Fibroblast of pulmonary artery (primary cell): ENCODE results near the gene ST6GALNAC2.
"Not testable (repeated sequence)": the region's sequence is repeated elsewhere in the genome, so short reads cannot be mapped to it uniquely, and the experiment has no call there.

Source experiments
- DNase-seq: peaks from one replicate; pipeline ENCODE4 v3.0.0-alpha.2; 2010; ENCODE audit warnings: low read depth
- H3K4me3 ChIP-seq: replicated peaks from 2 replicates; pipeline ENCODE4 v1.5.1; 2011; ENCODE audit warnings: low read depth, mild to moderate bottlenecking, control low read depth, low read length, moderate library complexity
- TF ChIP-seq, protein P1 (sequence below): IDR thresholded peaks from 2 replicates; pipeline ENCODE4 v1.5.1; 2011; ENCODE audit warnings: mild to moderate bottlenecking, control low read depth, low read length, inconsistent platforms; ENCODE audit errors: missing control alignments

The ST6GALNAC2 gene

DNA sequence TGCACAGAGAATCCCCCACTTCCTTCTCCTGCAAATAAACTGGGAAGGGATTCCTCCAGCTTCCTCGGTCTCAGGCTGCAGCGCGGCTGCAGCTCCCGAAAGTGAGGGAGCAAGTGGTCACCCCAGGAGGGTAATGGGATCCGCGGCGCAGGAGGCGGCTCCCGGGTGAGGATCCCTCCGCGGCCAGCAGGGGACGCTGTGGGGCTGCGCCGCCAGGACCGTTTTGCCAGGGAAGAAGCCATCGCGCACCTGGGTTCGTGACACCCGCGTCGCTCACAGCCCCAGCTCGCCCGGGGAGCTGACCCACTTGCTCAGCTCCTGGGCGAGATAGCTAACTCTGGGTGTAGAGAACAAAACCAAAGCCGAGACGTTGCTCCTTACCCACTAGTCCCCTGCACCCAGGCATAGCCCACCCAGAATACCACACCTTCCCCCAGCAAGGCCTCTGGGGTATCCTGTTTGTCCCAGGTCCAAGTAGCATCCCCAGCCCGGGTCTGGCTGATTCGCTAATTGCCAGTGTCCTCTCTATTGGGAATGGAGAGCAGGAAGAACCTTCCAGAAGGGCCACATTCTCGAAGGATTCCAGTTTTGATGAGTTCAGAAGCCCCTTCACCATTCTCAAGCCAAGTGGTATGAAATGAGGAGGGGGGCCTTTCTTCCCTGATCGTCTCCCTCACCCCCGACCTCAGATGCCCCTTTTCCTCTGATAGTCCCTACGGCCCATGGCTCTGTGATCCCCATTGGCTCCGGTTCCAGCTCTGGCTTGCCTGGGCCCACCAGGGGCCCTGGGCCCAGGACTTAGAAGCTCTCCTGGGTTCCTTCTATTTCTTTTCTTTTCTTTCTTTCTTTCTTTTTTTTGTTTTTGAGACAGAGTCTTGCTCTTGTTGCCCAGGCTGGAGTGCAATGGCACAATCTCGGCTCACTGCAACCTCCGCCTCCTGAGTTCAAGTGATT is 62.3 kb downstream of the ST6GALNAC2 start:
- TF ChIP-seq, protein P1, sequence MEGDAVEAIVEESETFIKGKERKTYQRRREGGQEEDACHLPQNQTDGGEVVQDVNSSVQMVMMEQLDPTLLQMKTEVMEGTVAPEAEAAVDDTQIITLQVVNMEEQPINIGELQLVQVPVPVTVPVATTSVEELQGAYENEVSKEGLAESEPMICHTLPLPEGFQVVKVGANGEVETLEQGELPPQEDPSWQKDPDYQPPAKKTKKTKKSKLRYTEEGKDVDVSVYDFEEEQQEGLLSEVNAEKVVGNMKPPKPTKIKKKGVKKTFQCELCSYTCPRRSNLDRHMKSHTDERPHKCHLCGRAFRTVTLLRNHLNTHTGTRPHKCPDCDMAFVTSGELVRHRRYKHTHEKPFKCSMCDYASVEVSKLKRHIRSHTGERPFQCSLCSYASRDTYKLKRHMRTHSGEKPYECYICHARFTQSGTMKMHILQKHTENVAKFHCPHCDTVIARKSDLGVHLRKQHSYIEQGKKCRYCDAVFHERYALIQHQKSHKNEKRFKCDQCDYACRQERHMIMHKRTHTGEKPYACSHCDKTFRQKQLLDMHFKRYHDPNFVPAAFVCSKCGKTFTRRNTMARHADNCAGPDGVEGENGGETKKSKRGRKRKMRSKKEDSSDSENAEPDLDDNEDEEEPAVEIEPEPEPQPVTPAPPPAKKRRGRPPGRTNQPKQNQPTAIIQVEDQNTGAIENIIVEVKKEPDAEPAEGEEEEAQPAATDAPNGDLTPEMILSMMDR = peak; percentile 98
- H3K4me3 ChIP-seq = no peak overlapping the region
- peak; percentile 61 for DNase-seq

DNA sequence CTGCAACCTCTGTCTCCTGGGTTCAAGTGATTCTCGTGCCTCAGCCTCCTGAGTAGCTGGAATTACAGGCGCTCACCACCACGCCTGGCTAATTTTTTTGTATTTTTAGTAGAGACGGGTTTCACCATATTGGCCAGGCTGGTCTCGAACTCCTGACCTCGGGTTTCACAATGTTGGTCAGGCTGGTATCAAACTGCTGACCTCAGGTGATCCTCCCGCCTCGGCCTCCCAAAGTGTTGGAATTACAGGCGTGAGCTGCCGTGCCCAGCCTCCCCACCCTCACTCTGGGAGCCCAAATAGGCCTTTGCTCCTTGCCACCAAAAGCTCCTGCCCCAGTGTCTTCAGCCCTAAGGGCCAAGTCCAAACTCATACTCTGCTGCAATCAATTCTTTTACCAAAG is 64.0 kb downstream of the ST6GALNAC2 start:
- H3K4me3 ChIP-seq, DNase-seq: not testable (repeated sequence)

DNA sequence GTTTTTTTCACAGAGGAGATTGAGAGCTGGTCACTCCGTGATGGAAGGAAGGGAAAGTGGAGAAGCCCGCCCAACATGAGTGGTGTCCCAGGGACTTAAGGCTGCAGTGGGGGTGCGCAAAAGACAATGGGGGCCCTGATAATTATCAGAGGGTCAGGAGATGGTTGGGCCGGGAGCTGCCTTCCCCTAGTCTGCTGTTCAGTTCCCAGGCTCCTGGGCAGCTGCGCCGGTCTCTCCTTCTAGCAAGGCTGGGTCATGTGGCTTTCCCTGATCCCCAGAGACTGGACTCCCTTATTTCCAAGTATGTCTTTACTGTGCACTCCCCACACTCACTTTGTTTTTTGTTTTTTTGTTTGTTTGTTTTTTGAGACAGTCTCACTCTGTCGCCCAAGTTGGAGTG is 64.4 kb downstream of the ST6GALNAC2 start:
- H3K4me3 ChIP-seq = no peak overlapping the region
- DNase-seq = no peak
- TF ChIP-seq, protein P1 = no peak

DNA sequence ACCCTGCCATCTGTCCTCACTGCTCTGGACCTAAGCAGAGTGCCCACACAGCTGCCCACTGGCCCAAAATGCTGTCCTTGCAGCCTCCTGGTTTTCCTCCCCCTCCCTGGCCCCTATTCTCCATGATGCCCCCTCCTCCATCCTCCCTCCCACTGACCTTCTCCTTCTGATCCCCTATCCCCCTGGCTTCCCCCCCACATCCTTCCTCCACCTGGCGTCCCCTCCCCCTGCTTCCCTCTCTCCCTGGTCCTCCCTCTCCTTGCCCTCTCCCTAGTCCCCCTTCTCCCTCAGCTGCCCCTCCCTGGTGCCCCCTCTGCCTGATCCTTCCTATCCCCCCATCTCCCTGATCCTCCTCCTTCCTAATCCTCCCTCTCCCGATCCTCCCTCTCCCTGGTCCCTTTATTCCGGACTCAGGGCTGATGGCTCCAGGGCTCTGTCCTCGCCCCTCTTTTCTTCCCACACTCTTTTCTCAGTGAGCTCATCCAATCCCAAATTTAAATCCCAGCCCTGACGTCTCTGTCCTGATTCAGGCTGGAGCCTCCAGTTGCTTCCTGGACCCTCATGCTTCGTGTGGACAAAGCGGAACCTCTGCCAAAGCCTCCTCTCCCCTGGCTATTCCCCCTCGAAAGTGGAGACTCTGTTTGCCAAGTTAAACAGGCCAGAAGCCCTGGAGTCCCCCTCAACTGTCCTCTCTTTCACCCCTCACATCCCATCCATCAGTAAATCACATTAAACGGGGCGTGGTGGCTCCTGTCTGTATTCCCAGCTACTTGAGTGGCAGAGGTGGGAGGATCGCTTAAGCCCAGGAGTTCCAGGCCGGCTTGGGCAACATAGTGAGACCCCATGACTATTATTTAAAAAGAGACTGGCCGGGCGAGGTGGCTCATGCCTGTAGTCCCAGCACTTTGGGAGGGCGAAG is 66.4 kb downstream of the ST6GALNAC2 start:
- DNase-seq = no peak
- H3K4me3 ChIP-seq = no peak overlapping the region
- TF ChIP-seq, protein P1 = no peak

DNA sequence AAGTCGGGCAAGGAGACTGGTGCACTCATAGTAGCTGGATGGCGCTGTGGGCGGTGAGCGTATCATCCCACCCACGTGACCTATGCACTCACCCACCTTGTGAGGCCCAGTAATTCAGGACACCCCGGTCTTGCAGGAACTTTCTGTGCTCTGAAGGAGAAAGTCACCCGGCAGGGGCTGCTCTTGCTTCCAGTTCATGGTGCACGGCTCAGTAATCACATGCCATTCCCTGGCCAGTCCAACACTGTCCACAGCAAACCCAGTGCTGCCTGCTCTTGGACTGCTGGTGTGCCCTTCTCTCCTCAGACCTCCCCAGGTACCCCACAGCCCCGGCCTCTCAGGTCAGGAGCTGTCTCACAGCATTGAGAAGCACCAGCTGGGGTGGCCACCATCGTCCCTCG is 68.0 kb downstream of the ST6GALNAC2 start:
- no peak overlapping the region for H3K4me3 ChIP-seq
- no peak for DNase-seq
- TF ChIP-seq, protein P1 = no peak
